Effector memory CD8-positive, alpha-beta T cell (primary cell): ENCODE results near the gene SMARCB1.

Experiments used
- ATAC-seq: fragments of 150-1000 bp; cut with Tn5 transposase; replicated peaks from 2 replicates; pipeline ENCODE4 v1.10.0; 2021; ENCODE audit warnings: mild to moderate bottlenecking, moderate library complexity
- DNase-seq, 3 experiments: peaks; one replicate each; pipeline ENCODE4 v3.0.0; 2021
- H3K27ac Mint-ChIP-seq, 2 donors: one replicate each; pipeline ENCODE4 v1.8.0; 2022; ENCODE audit warnings: mild to moderate bottlenecking in 2 of 2, mixed read lengths in 2 of 2, moderate library complexity in 2 of 2
- H3K27me3 Mint-ChIP-seq, 2 donors: one replicate each; pipeline ENCODE4 v1.8.0; 2022; ENCODE audit warnings: mixed read lengths in 2 of 2
- H3K36me3 Mint-ChIP-seq: one replicate; pipeline ENCODE4 v1.8.0; 2022; ENCODE audit warnings: mild to moderate bottlenecking, moderate library complexity, mixed read lengths; ENCODE audit not compliant: insufficient read depth
- H3K4me1 Mint-ChIP-seq, 2 donors: one replicate each; pipeline ENCODE4 v1.8.0; 2022; ENCODE audit warnings: low read depth in 2 of 2, mixed read lengths in 2 of 2
- H3K4me3 Mint-ChIP-seq, 2 donors: one replicate each; pipeline ENCODE4 v1.8.0; 2022; ENCODE audit warnings: mild to moderate bottlenecking in 2 of 2, mixed read lengths in 2 of 2, moderate library complexity in 2 of 2
- H3K9me3 Mint-ChIP-seq, 2 donors: one replicate each; pipeline ENCODE4 v1.8.0; 2022; ENCODE audit warnings: mixed read lengths in 2 of 2

Gene SMARCB1

DNA sequence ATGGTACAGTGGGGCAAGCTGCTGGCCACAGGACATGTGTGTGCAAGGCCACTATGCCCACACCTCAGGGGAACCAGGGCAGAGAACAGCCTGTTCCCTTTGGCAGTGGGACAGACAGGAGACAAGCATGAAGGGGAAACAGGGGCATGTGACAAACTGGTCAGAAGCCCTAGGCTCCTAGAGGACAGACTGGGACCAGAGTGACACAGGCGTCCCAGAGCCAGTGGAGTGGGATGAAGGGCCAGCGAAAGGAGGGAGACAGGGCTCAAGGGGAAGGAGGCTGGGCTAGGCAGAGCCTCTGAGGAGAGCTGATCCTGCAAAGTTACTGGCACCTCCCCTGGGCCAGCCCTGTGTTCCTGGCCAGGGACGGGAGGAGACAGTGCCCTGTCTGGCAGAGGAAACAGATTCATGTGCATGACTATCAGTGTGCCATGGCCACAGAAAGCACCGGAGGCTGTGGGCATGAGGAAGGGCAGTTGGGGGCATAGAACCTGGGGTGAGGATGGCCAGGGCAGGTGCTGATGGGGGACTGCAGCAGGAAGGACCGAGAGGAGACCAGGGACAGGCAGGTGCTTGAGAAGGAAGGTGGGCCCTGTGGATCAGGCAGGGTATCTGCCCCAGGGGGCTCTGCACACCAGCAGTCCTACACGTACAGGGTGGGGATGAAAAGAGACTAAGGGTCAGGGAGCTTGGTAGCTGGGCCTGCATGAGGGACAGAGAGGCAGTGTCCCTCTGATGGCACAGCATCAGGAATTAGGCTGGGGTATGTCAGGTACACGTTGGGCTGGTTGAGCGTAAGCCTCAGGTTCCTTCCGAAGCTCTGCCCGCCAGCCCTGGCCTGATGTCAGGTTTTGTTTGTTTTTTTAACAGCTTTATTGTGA lies 42.3 kb downstream of the SMARCB1 start:
- peaks cover 6 to 14% of the 10 kb centered on the region in 2 donors for H3K4me1 Mint-ChIP-seq
- ATAC-seq (no peak), DNase-seq (no peak)
- H3K27me3 Mint-ChIP-seq = no peaks in the 10 kb centered on the region
- H3K9me3 Mint-ChIP-seq = no peaks in the 10 kb centered on the region
- peaks cover 17% of the 10 kb centered on the region for H3K36me3 Mint-ChIP-seq
- H3K27ac Mint-ChIP-seq = peak overlapping the region in 1 of 2 donors; percentile 66
- no peak overlapping the region for H3K4me3 Mint-ChIP-seq

DNA sequence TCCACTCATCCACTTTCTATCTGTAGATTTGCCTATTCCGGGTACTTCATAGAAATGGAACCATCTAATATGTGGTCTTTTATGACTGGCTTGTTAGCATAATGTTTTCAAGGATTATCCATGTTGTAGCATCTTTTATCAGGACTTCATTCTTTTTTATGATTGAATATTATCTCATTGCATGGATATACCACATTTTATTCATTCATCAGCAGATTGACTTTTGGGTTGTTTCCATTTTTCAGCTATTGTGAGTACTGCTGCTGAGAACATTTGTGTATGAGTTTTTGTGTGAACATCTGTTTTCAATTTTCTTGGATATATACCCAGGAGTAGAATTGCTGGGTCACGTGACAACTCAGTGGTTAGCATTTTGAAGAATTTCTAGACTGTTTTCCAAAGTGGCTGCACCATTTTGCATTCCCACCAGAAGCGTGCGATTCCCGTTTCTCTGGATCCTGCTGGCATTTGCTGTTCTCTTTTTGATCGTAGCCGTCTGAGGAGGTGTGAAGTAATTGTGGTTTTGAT lies 43.1 kb downstream of the SMARCB1 start:
- peaks cover 6 to 14% of the 10 kb centered on the region in 2 donors for H3K4me1 Mint-ChIP-seq
- H3K27me3 Mint-ChIP-seq = no peaks in the 10 kb centered on the region
- DNase-seq (no peak), ATAC-seq (no peak)
- no peaks in the 10 kb centered on the region for H3K9me3 Mint-ChIP-seq
- H3K27ac Mint-ChIP-seq = peak overlapping the region in 1 of 2 donors; percentile 66
- H3K4me3 Mint-ChIP-seq = no peak overlapping the region
- peaks cover 17% of the 10 kb centered on the region for H3K36me3 Mint-ChIP-seq

DNA sequence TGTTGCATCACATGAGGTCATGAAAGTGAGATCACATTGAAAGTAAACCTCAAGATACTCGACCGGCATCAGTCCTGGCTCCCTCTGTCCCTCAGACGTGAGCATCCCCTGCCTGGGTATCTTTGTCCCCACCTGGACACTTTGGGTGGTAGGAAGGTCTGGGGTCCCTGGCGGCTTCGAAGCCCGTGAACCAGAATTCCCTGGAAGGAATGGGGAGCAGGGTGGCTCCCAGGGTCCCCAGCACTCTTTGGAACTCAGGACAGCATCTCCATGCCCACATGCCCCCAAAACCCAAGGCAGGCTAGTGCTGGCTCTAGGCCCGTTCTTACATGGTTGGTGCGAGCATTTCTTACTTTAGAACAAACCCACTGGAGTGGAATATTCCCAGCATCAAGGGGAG lies 44.5 kb downstream of the SMARCB1 start:
- DNase-seq (no peak), ATAC-seq (no peak)
- H3K4me3 Mint-ChIP-seq = no peak overlapping the region
- H3K9me3 Mint-ChIP-seq = no peaks in the 10 kb centered on the region
- peaks cover 6 to 14% of the 10 kb centered on the region in 2 donors for H3K4me1 Mint-ChIP-seq
- H3K27me3 Mint-ChIP-seq = no peaks in the 10 kb centered on the region
- H3K36me3 Mint-ChIP-seq = peaks cover 15% of the 10 kb centered on the region
- peak overlapping the region in 1 of 2 donors; percentile 26 for H3K27ac Mint-ChIP-seq

DNA sequence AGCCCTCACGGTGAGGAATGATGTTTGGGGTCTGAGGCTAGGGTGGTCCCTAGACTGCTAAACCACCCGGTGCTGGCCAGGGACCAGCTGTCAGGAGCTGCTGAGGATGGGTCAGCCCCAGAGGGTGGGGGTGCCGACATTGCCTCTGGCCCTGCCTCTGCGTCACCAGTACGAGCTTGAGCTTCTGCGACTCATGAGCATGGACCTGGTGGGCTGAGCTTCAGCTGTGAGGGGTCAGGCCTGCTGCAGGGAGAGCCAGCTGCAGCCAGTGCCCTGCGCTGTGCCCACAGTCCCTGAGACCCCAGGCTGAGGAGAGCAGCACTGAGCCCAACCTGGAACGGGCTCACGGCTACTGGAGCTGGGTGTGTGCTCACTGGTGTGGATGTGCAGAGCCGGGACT lies 45.0 kb downstream of the SMARCB1 start:
- no peak for ATAC-seq
- DNase-seq = no peak
- peaks cover 6 to 14% of the 10 kb centered on the region in 2 donors for H3K4me1 Mint-ChIP-seq
- peak overlapping the region in 1 of 2 donors; percentile 26 for H3K27ac Mint-ChIP-seq
- H3K36me3 Mint-ChIP-seq = peaks cover 14% of the 10 kb centered on the region
- H3K9me3 Mint-ChIP-seq = no peaks in the 10 kb centered on the region
- no peak overlapping the region for H3K4me3 Mint-ChIP-seq
- H3K27me3 Mint-ChIP-seq = no peaks in the 10 kb centered on the region

DNA sequence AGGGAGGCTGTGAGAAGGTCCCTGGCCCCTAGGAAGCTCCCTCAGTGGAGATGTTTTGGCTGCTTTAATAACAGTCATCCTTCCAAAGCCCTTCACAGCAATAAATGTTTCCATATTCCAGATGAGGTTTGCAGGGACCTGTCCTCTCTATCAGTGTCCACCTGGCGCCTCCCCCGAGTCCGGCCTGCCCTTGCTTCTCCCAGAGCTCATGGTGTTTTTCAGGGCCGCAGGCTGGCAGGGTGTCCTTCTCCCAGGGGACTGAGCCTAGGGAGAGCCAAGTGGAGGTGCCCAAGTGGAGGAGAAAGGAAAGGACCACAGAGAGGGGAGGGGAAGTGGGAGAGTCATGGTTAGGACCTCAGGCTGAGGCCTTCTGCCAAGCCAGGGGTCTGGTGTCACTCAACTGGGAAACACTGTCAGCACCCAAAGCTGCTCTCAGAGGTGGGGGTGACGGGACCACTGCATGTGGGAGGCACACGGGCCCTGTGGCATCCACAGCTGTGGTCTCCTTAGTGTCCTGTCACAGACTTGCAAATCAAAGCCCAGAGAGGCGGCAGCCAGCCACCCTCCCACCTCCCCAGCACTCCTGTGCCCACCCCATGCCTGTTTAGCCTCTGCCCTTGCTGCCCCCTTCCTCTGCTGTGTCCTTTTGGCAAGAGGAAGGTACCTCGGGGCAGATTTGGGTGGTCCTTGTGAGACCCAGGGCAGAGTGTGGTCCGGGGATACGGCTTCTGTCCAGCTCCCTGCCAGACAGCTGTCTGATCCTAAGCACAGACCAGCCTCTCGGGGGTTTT lies 45.7 kb downstream of the SMARCB1 start:
- peaks cover 9 to 14% of the 10 kb centered on the region in 2 donors for H3K4me1 Mint-ChIP-seq

DNA sequence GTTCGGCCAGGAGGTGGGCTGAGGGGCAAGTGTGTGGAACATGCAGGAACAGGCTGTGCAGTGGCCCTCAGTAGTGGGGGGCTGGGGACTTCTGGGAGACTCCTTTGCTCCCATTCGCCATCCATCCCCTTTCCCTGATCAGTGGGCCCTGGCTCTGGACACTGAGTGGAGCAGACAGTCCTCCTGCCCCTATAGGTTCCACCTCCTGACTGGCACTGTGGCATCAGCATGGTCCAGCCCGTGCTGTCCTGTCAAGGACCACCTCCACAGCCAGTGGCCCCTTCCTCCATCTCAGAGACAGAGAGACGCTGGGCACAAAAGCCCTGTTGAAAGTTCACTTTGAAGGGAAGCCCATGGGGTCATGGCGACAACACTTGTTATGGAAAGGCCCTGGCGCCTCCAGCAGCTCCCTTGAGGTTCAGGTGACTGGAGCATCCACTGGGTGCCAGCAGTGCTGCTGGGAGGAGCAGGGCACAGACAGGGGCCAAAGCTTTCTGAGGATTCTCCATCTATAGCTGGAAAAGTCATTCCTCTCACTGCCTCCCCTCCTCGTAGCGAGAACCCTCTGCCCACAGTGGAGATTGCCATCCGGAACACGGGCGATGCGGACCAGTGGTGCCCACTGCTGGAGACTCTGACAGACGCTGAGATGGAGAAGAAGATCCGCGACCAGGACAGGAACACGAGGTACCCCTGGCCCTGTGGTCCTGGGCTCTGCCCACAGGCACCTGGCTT lies 46.4 kb downstream of the SMARCB1 start:
- Mint-ChIP-seq H3K9me3 (no peaks in the 10 kb centered on the region), H3K4me1 (peaks cover 13 to 18% of the 10 kb centered on the region in 2 donors), H3K27me3 (no peaks in the 10 kb centered on the region), H3K36me3 (peaks cover 17% of the 10 kb centered on the region), H3K4me3 (no peak overlapping the region), H3K27ac (no peak overlapping the region)
- ATAC-seq (no peak), DNase-seq (no peak)

More for the DNA sequence above, 45.7 kb downstream of the SMARCB1 start:
- H3K9me3 Mint-ChIP-seq = no peaks in the 10 kb centered on the region
- DNase-seq = no peak
- H3K4me3 Mint-ChIP-seq = no peak overlapping the region
- peak overlapping the region in 1 of 2 donors; percentile 26 for H3K27ac Mint-ChIP-seq
- H3K36me3 Mint-ChIP-seq = peaks cover 14% of the 10 kb centered on the region
- no peaks in the 10 kb centered on the region for H3K27me3 Mint-ChIP-seq
- ATAC-seq = no peak

DNA sequence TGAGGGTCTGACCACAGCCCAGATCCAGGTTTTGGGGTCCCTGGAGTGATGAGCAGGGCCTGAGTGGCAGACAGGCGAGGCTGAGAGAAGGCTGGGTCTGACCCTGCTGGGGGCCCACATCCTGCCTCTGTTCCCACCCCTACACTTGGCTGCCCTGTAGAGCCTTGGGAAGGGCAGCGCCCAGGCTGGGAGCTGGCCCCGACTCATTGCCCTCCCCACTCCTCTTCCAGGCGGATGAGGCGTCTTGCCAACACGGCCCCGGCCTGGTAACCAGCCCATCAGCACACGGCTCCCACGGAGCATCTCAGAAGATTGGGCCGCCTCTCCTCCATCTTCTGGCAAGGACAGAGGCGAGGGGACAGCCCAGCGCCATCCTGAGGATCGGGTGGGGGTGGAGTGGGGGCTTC lies 47.1 kb downstream of the SMARCB1 start:
- DNase-seq = no peak
- no peak for ATAC-seq
- Mint-ChIP-seq H3K4me1 (peaks cover 14 to 20% of the 10 kb centered on the region in 2 donors), H3K27me3 (no peaks in the 10 kb centered on the region), H3K4me3 (no peak overlapping the region), H3K36me3 (peaks cover 23% of the 10 kb centered on the region), H3K9me3 (no peaks in the 10 kb centered on the region), H3K27ac (no peak overlapping the region)

DNA sequence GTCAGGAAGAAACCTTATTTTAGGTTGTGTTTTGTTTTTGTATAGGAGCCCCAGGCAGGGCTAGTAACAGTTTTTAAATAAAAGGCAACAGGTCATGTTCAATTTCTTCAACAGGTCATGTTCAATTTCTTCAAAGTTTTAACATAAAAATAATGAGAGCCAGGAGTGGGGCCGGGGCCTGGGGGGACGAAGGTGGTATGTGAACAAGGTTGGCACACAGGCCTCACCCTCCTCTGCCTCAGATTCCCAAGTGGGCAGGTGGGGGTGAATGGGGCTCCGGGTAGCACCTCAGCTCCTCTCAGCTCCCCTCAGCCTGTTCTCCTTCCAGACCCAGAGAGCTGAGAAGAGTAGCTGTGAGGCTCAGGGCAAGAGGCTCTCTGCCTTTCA lies 47.6 kb downstream of the SMARCB1 start:
- H3K36me3 Mint-ChIP-seq = peaks cover 27% of the 10 kb centered on the region
- ATAC-seq = no peak
- DNase-seq = no peak
- no peaks in the 10 kb centered on the region for H3K9me3 Mint-ChIP-seq
- no peaks in the 10 kb centered on the region for H3K27me3 Mint-ChIP-seq
- no peak overlapping the region for H3K27ac Mint-ChIP-seq
- H3K4me1 Mint-ChIP-seq = peaks cover 15 to 20% of the 10 kb centered on the region in 2 donors
- no peak overlapping the region for H3K4me3 Mint-ChIP-seq

DNA sequence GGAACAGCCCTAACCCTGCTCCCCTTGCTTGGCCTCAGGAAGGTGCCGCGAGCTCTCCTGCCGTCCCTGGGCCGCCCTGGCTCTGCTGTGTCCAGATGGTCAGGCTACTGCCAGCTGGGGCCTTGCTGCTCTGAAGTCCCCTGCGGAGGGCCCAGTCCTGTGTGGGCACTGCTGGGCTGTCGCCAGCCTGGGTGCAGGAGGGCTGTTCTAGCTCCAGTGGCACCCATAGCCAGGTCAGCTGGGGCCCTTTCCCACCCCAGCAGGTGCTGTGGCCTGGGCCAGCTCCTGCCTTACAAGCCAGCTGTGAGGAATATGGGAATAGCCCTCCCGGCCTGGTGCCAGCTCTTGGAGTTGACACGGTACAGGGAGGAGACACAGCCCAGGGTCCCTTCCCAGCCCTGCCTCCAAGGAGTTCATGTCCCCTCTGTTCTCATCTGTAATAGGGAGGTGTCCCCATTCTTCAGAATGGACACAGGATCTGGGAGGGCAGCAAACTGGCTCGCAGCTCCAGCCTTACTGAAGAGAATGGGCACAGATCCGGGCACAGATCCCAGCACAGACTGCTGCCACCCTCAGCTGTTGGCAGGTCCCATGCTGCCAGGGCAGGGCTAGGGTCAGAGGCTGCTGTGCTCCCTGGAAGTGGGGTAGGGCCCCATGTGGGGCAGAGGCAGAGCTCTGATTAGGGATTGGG lies 48.2 kb downstream of the SMARCB1 start:
- H3K4me3 Mint-ChIP-seq = no peak overlapping the region
- H3K27me3 Mint-ChIP-seq = no peaks in the 10 kb centered on the region
- DNase-seq (no peak), ATAC-seq (no peak)
- peaks cover 27% of the 10 kb centered on the region for H3K36me3 Mint-ChIP-seq
- H3K4me1 Mint-ChIP-seq = peaks cover 16 to 19% of the 10 kb centered on the region in 2 donors
- H3K9me3 Mint-ChIP-seq = no peaks in the 10 kb centered on the region
- H3K27ac Mint-ChIP-seq = peak overlapping the region in 1 of 2 donors; percentile 56

DNA sequence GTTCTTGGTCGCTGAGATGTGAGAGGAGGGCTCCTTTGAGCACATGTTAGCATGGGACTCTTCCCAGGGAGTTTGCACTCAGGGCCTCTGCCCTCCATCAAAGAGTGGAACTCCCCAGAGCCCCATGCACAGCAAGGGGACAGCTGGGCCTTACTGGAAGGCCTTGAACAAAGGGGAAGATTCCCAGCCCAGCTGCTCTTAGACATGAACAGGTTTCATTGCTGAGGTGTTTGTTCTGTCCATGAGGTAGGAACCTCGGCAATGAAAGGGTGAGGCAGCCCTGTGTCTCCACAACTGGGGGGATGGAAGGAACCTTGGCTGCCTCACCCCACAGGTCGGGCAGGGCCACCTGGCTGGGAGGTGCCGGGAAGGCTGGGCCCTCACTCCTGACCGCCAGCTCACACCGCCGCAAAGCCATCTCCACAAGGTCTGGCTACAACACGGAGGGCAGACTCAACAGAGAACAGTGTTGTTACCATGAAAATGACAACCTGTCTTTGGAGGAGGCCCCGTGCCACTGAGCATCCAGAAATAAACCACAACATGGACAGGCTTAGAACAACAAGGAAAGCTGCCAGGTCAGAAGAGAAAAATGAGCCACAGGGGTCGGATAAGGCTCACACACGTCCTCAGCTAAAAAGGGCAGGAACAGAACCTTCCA lies 48.8 kb downstream of the SMARCB1 start:
- peaks cover 23% of the 10 kb centered on the region for H3K36me3 Mint-ChIP-seq

DNA sequence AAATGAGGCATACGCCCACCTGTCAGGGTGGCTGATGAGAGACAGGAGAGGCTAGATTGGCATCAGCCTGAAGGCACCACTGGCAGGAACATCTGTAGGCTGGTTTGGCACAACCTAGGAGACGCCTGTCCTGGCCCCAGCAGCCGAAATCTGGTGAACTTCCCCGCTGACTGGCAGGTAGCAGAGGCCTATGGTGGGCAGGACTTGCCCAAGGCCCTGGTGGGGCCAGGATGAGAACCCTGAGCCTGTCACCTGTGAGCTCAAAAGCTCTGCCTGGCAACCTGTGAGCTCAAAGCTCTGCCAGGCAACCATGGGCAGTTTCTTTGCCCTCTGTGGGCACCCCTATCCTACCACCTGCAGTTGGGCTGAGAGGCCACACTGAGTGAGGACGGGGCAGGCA lies 49.5 kb downstream of the SMARCB1 start:
- peak overlapping the region in 1 of 2 donors; percentile 76 for H3K27ac Mint-ChIP-seq
- H3K4me1 Mint-ChIP-seq = peaks cover 16 to 19% of the 10 kb centered on the region in 2 donors
- ATAC-seq (no peak), DNase-seq (no peak)
- no peaks in the 10 kb centered on the region for H3K27me3 Mint-ChIP-seq
- peak overlapping the region in 1 of 2 donors; percentile 15 for H3K4me3 Mint-ChIP-seq
- H3K9me3 Mint-ChIP-seq = no peaks in the 10 kb centered on the region
- H3K36me3 Mint-ChIP-seq = peaks cover 18% of the 10 kb centered on the region

More for the DNA sequence above, 48.8 kb downstream of the SMARCB1 start:
- DNase-seq (no peak), ATAC-seq (no peak)
- H3K27me3 Mint-ChIP-seq = no peaks in the 10 kb centered on the region
- H3K27ac Mint-ChIP-seq = peak overlapping the region in 1 of 2 donors; percentile 56
- no peaks in the 10 kb centered on the region for H3K9me3 Mint-ChIP-seq
- H3K4me3 Mint-ChIP-seq = no peak overlapping the region
- H3K4me1 Mint-ChIP-seq = peaks cover 16 to 19% of the 10 kb centered on the region in 2 donors
